ENCODE results near the gene HMX1. TPM values are rescaled to one million over a fixed set of nuclear protein-coding genes. Genes with fewer than 3 reads are reported as not detected.

HMX1 gene
- total and polyA plus RNA-seq, 2 donors (not counting 3 experiments of a cell fraction or from before 2014, with no cell fraction given), result not detected

DNA sequence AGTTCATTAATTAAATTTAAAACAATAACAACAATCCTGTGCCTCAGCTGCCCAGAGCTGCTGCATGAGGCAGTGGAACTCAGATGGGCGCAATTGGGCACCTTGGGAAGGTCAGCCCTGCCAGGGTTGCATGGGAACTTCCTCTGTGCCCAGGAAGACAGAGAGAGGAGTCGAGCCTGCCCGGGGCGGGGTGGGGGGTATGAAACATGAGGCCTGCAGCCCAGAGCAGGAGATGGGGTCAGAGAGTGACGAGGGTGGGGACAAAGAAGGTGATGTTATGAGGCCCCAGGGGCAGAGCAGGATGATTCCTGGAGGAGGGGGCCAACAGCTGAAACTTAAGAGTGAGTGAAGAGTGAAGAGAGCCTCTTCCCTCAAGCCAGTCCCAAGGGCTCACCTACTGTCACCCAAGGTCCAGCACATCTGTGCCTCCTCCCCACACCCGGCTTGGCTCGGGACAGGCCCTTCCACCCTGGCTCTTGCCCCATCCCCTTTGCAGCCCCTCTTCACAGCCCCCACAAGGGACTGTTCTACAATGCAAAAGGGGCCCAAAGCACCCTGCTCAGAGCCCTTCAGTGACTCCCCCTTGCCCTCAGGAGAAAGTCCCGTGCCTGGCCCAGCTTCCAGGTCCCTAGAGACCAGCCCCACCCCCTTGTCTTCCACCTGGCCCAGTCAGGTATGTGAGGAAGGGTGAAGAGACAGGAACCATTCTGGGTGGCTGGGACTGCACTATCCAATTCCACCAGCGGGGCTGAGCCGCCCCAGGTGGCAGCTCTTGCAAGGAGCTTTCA is 31.4 kb downstream of the HMX1 start:
- H3K4me3 ChIP-seq (replicated peaks in 1 of 3; ENCODE audit: insufficient read depth in 1 of 3, low read depth in 1 of 3, low read length in 3 of 3), result no peak overlapping the region
- H3K9ac ChIP-seq (replicated peaks; ENCODE audit: extremely low read depth, insufficient read depth, low read length), result no peak overlapping the region
- H3K27me3 ChIP-seq (ENCODE audit: control insufficient read depth in 2 of 2, insufficient read depth in 2 of 2, low read length in 2 of 2), result no peaks in the 10 kb centered on the region
- H3K9me3 ChIP-seq (replicated peaks; ENCODE audit: control insufficient read depth, insufficient read depth, low read length), result no peaks in the 10 kb centered on the region
- TF ChIP-seq MAX (IDR thresholded peaks at IDR 0.05; ENCODE audit: insufficient read depth, insufficient read length) (no peak), JUN (IDR thresholded peaks at IDR 0.05; ENCODE audit: borderline replicate concordance, insufficient read depth, insufficient read length, low read depth) (no peak), FOS (IDR thresholded peaks at IDR 0.05; ENCODE audit: borderline replicate concordance, insufficient read depth, low read length) (no peak), EZH2 (IDR thresholded peaks at IDR 0.05; ENCODE audit: borderline replicate concordance, low read depth, low read length, severe bottlenecking) (no peak), POLR2A (IDR thresholded peaks at IDR 0.05; ENCODE audit: low read depth, low read length) (no peak), POLR2AphosphoS5 (IDR thresholded peaks at IDR 0.05; ENCODE audit: insufficient read depth, low read depth, low read length) (no peak), GATA2 (IDR thresholded peaks at IDR 0.05; ENCODE audit: insufficient read depth, insufficient read length, low read depth, low read length) (no peak), MYC (IDR thresholded peaks at IDR 0.05; ENCODE audit: low read depth, low read length) (no peak)
- TF ChIP-seq, protein P1, sequence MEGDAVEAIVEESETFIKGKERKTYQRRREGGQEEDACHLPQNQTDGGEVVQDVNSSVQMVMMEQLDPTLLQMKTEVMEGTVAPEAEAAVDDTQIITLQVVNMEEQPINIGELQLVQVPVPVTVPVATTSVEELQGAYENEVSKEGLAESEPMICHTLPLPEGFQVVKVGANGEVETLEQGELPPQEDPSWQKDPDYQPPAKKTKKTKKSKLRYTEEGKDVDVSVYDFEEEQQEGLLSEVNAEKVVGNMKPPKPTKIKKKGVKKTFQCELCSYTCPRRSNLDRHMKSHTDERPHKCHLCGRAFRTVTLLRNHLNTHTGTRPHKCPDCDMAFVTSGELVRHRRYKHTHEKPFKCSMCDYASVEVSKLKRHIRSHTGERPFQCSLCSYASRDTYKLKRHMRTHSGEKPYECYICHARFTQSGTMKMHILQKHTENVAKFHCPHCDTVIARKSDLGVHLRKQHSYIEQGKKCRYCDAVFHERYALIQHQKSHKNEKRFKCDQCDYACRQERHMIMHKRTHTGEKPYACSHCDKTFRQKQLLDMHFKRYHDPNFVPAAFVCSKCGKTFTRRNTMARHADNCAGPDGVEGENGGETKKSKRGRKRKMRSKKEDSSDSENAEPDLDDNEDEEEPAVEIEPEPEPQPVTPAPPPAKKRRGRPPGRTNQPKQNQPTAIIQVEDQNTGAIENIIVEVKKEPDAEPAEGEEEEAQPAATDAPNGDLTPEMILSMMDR (IDR thresholded peaks at IDR 0.05; ENCODE audit: extremely low read depth in 1 of 2, insufficient read depth in 1 of 2, low read depth in 1 of 2, low read length in 2 of 2), result no peak
- H4K20me1 ChIP-seq (replicated peaks; ENCODE audit: control insufficient read depth, extremely low read depth, insufficient read depth, low read length), result no peaks in the 10 kb centered on the region
- no peak overlapping the region for H2AFZ ChIP-seq (ENCODE audit: low read depth, low read length)
- H3K79me2 ChIP-seq (ENCODE audit: control insufficient read depth, insufficient read depth, low read length), result no peaks in the 10 kb centered on the region
- no TSS peak for BruUV-seq (replicated peaks)
- FAIRE-seq (no peak), DNase-seq (ENCODE audit: low read depth, low spot score) (no peak)
- dilution Hi-C loops (cut with MboI; ENCODE audit: extremely low pct_ligation_motif_present, low sequenced_read_pairs) (no loop called here), intact Hi-C loops (cut with micrococcal nuclease) (no loop called here)
- H3K36me3 ChIP-seq (ENCODE audit: control insufficient read depth in 2 of 2, extremely low read depth in 1 of 2, insufficient read depth in 2 of 2, low read length in 2 of 2), result no peaks in the 10 kb centered on the region
- H3K4me1 ChIP-seq (ENCODE audit: control insufficient read depth, extremely low read depth, insufficient read depth, low read length), result no peaks in the 10 kb centered on the region
- POLR2A ChIA-PET, result no interaction called here
- H3K4me2 ChIP-seq (ENCODE audit: insufficient read depth, low read length), result no peak overlapping the region
- CTCF ChIA-PET, result no interaction called here
- H3K9me1 ChIP-seq (replicated peaks; ENCODE audit: control insufficient read depth, extremely low read depth, insufficient read depth, low read length), result no peaks in the 10 kb centered on the region
- no peak overlapping the region for H3K27ac ChIP-seq (ENCODE audit: insufficient read depth, low read depth, low read length)
